ENCODE data around the gene AMFR. TPM values are rescaled to one million over a fixed set of nuclear protein-coding genes. Genes with fewer than 3 reads are reported as not detected.

AMFR gene
- total and polyA plus RNA-seq, 3 donors from 2014 or later: 258 to 337 (median 287) TPM

DNA sequence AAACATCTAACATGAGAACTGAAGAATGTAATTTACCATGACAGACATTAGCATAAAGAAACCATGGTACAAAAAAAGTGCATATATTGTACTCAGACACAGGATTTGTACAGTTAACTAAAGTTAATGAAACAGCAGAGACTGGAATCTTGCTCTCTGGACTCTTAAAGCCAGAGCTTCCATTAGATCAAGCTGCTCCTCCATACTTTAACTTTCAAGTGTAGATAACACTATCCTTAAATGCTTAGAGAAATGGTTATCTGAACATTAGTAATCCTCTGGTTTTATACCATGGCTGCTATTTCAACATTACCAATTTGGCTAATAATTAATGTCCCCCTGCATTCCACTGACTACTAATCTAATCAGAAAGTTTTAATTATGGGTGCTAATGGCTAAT is 22.7 kb upstream of the AMFR start:
- TF ChIP-seq, protein P1, sequence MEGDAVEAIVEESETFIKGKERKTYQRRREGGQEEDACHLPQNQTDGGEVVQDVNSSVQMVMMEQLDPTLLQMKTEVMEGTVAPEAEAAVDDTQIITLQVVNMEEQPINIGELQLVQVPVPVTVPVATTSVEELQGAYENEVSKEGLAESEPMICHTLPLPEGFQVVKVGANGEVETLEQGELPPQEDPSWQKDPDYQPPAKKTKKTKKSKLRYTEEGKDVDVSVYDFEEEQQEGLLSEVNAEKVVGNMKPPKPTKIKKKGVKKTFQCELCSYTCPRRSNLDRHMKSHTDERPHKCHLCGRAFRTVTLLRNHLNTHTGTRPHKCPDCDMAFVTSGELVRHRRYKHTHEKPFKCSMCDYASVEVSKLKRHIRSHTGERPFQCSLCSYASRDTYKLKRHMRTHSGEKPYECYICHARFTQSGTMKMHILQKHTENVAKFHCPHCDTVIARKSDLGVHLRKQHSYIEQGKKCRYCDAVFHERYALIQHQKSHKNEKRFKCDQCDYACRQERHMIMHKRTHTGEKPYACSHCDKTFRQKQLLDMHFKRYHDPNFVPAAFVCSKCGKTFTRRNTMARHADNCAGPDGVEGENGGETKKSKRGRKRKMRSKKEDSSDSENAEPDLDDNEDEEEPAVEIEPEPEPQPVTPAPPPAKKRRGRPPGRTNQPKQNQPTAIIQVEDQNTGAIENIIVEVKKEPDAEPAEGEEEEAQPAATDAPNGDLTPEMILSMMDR (IDR thresholded peaks at IDR 0.05): no peak
- Histone ChIP-seq H3K36me3 (ENCODE audit: low read depth, missing control alignments) (no peaks in the 10 kb centered on the region), H3K4me3 (no peak overlapping the region), H3K27ac (no peak overlapping the region), H3K27me3 (no peaks in the 10 kb centered on the region), H3K9me3 (no peaks in the 10 kb centered on the region), H3K4me1 (peaks cover 20% of the 10 kb centered on the region)
- intact Hi-C loops (cut with DNase I; ENCODE audit: low total_unique reads): no loop called here
- DNase-seq: no peak

DNA sequence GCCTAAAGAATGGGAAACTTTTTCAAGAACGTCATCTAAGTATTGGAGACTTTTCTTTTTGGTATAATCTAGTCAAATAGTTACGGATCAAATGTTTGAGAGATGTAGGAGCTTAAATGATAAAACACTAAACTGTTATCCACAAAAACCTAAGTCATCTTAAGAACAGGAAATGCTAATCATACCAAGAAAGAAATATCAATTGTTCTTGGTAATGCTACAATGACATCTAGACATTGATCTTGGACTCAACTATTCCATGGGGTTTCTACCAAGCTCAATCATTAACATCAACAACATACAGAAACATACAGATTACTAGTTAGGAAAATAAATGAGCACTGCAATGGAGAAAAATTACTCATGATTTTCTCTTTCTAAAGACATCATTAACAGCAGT is 21.9 kb upstream of the AMFR start:
- Histone ChIP-seq H3K4me1 (peaks cover 14% of the 10 kb centered on the region), H3K27ac (no peak overlapping the region), H3K27me3 (no peaks in the 10 kb centered on the region), H3K9me3 (no peaks in the 10 kb centered on the region), H3K36me3 (ENCODE audit: low read depth, missing control alignments) (no peaks in the 10 kb centered on the region), H3K4me3 (no peak overlapping the region)
- WGBS, 2 donors: 68 to 85% methylated on average over 2 of the region's 2 CpGs
- no peak for TF ChIP-seq POLR2A (IDR thresholded peaks at IDR 0.05)
- TF ChIP-seq, protein P1 (IDR thresholded peaks at IDR 0.05): no peak
- DNase-seq: no peak
- intact Hi-C loops (cut with DNase I; ENCODE audit: low total_unique reads): no loop called here

DNA sequence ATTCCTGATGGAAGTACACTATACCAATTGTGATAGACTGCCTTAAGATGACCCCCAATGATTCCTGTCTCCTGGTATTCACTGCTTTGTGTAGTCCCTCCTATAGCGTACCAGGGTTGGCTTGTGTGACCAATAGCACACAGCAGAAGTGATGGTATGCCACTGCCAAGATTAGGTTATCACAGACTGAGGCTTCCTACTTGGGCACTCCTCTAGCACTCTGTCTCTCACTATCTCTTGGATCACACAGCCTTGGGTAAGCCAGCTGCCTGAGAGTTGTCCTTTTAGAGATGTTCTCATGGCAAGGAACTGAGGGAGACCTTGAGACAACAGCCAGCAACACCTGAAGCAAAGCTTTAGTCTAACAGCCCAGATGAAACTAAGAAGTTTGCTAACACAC is 12.7 kb upstream of the AMFR start:
- WGBS, 2 donors: 79 to 100% methylated on average over 1 of the region's 1 CpG
- TF ChIP-seq, protein P1 (IDR thresholded peaks at IDR 0.05): no peak
- no peak for TF ChIP-seq POLR2A (IDR thresholded peaks at IDR 0.05)

DNA sequence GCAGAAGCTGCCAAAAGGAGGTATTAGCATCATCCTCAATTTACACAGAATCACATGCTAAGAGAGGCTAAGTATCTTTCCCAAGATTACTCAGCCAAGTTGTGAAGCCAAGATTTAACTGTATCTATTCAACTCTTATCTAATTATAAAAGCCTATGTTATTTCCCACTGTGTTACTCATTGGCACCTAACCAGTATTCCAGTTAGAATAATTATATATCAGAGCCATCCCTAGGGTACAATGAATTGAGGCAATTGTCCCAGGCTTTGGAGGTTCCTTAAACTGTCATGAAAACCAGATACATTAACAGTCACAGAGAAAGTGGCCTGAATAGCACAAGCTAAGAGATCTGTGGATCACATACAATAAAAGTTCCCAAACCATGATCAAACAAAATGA is 10.9 kb upstream of the AMFR start:
- Histone ChIP-seq H3K4me1 (no peaks in the 10 kb centered on the region), H3K4me3 (no peak overlapping the region), H3K36me3 (ENCODE audit: low read depth, missing control alignments) (no peaks in the 10 kb centered on the region), H3K27me3 (no peaks in the 10 kb centered on the region), H3K27ac (no peak overlapping the region), H3K9me3 (no peaks in the 10 kb centered on the region)
- intact Hi-C loops (cut with DNase I; ENCODE audit: low total_unique reads): no loop called here
- no peak for DNase-seq
- TF ChIP-seq, protein P1 (IDR thresholded peaks at IDR 0.05): no peak
- no peak for TF ChIP-seq POLR2A (IDR thresholded peaks at IDR 0.05)

More for the DNA sequence above, 12.7 kb upstream of the AMFR start:
- H3K4me1 ChIP-seq: no peaks in the 10 kb centered on the region
- intact Hi-C loops (cut with DNase I; ENCODE audit: low total_unique reads): no loop called here
- no peak overlapping the region for H3K27ac ChIP-seq
- no peak for DNase-seq
- H3K27me3 ChIP-seq: no peaks in the 10 kb centered on the region
- no peaks in the 10 kb centered on the region for H3K36me3 ChIP-seq (ENCODE audit: low read depth, missing control alignments)
- H3K9me3 ChIP-seq: no peaks in the 10 kb centered on the region
- H3K4me3 ChIP-seq: no peak overlapping the region

DNA sequence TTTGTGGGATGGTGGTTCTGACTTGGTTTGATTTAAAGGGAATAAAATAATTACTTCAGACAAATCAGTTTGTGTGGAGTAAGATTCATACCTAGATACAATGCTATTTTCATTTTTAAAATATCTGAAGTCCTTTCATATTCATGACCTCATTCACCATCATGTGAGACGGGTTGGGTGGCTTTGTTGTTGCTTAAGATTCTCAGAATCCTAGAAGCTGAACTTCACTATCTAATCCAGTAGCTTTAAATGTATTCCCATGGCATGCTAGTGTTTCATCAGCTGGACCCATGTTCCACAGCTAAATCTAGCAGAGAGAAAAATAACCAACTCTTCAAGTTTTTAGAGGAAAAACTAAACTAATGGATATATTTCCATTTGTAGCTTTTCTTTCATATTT is 2.7 kb upstream of the AMFR start:
- H3K27me3 ChIP-seq: no peaks in the 10 kb centered on the region
- no peak overlapping the region for H3K27ac ChIP-seq
- H3K36me3 ChIP-seq (ENCODE audit: low read depth, missing control alignments): no peaks in the 10 kb centered on the region
- H3K9me3 ChIP-seq: no peaks in the 10 kb centered on the region
- 74 to 83% methylated on average over 1 of the region's 1 CpG for WGBS, 2 donors
- peaks cover 8% of the 10 kb centered on the region for H3K4me1 ChIP-seq
- H3K4me3 ChIP-seq: no peak overlapping the region
- intact Hi-C loops (cut with DNase I; ENCODE audit: low total_unique reads): no loop called here
- TF ChIP-seq, protein P1 (IDR thresholded peaks at IDR 0.05): no peak
- no peak for TF ChIP-seq POLR2A (IDR thresholded peaks at IDR 0.05)
- DNase-seq: no peak

All from testis (tissue), 3 donors.